GM13977 (cell line): ENCODE measurements around the gene GFOD2.
A peak's percentile ranks its signal among the peaks of the same experiment; 100 is the strongest.

Experiments
- DNase-seq: peaks from one replicate; pipeline ENCODE4 v3.0.0; 2012; ENCODE audit warnings: low spot score
- CTCF ChIP-seq: IDR thresholded peaks from 2 replicates; pipeline ENCODE4 v1.5.1; 2012; ENCODE audit warnings: mild to moderate bottlenecking, control low read depth; ENCODE audit not compliant: insufficient read depth; ENCODE audit errors: extremely low read depth, missing control alignments
- in situ Hi-C: fragments of 300-500 bp; cut with MboI; formaldehyde crosslinking; loops from one replicate; pipeline ENCODE4 v1.12.0; 2022; ENCODE audit warnings: low sequenced_read_pairs, low pct_unique_long_range_greater_than_20kb, mixed read lengths, inconsistent platforms; ENCODE audit not compliant: unreplicated experiment

Gene GFOD2

GRCh38 chr16:67719048-67719777 is at the start of gene GFOD2:
TSS of gene GFOD2 (minus strand) at chr16:67719316. CDS start at chr16:67685715, 33,601 bp downstream.
- in situ Hi-C loops: no loop called here

GRCh38 chr16:67767953-67768352 is 48.8 kb upstream of the GFOD2 start:
- in situ Hi-C loops: no loop called here
- TF ChIP-seq CTCF: no peak
- no peak for DNase-seq

More at GRCh38 chr16:67719048-67719777, at the start of gene GFOD2:
- TF ChIP-seq CTCF: no peak
- DNase-seq: peak; percentile 100

- in situ Hi-C loops: no loop called here
- TF ChIP-seq CTCF: no peak
- DNase-seq: no peak
Measured at GRCh38 chr16:67766291-67766690, 47.2 kb upstream of the GFOD2 start.

- TF ChIP-seq CTCF: no peak
- in situ Hi-C loops: no loop called here
- DNase-seq: no peak
Measured at GRCh38 chr16:67764158-67764667, 45.1 kb upstream of the GFOD2 start.

GRCh38 chr16:67763066-67763465 is 44.0 kb upstream of the GFOD2 start:
- in situ Hi-C loops: no loop called here
- no peak for TF ChIP-seq CTCF
- no peak for DNase-seq

- in situ Hi-C loops: no loop called here
- no peak for DNase-seq
- no peak for TF ChIP-seq CTCF
Measured at GRCh38 chr16:67762385-67762784, 43.3 kb upstream of the GFOD2 start.

GRCh38 chr16:67761924-67762323 is 42.8 kb upstream of the GFOD2 start:
- TF ChIP-seq CTCF: no peak
- no peak for DNase-seq
- in situ Hi-C loops: no loop called here
